GM18873 (cell line): ENCODE results near the gene RAP1GAP2.

Source experiments
- ATAC-seq: cut with Tn5 transposase; IDR thresholded peaks from one replicate; pipeline ENCODE4 v1.9.1; 2021; ENCODE audit warnings: mild to moderate bottlenecking, moderate library complexity, moderate number of reproducible peaks; ENCODE audit not compliant: unreplicated experiment, low FRiP score

The RAP1GAP2 gene

GRCh38 chr17:2962236-2962635 is 166.0 kb downstream of the RAP1GAP2 start:
- ATAC-seq: no peak

- ATAC-seq: no peak
These were observed 166.5 kb downstream of the RAP1GAP2 start for GRCh38 chr17:2962729-2963128.

- no peak for ATAC-seq
These were observed 167.2 kb downstream of the RAP1GAP2 start for GRCh38 chr17:2963332-2964027.

GRCh38 chr17:2964028-2964356 is 167.8 kb downstream of the RAP1GAP2 start:
- no peak for ATAC-seq

GRCh38 chr17:2964370-2964769 is 168.1 kb downstream of the RAP1GAP2 start:
- no peak for ATAC-seq

GRCh38 chr17:2964831-2965230 is 168.6 kb downstream of the RAP1GAP2 start:
- ATAC-seq: no peak

- no peak for ATAC-seq
These were observed 169.7 kb downstream of the RAP1GAP2 start for GRCh38 chr17:2965621-2966595.

GRCh38 chr17:2967515-2967914 is 171.3 kb downstream of the RAP1GAP2 start:
- ATAC-seq: no peak

GRCh38 chr17:2971851-2972250 is 175.6 kb downstream of the RAP1GAP2 start:
- no peak for ATAC-seq

- ATAC-seq: no peak
These were observed 176.5 kb downstream of the RAP1GAP2 start for GRCh38 chr17:2972749-2973148.

- ATAC-seq: no peak
These were observed 178.1 kb downstream of the RAP1GAP2 start for GRCh38 chr17:2974347-2974746.

- no peak for ATAC-seq
These were observed 179.3 kb downstream of the RAP1GAP2 start for GRCh38 chr17:2975469-2975958.

- ATAC-seq: no peak
These were observed 180.9 kb downstream of the RAP1GAP2 start for GRCh38 chr17:2977157-2977556.

- ATAC-seq: no peak
These were observed 181.9 kb downstream of the RAP1GAP2 start for GRCh38 chr17:2978116-2978515.

GRCh38 chr17:2978991-2979390 is 182.8 kb downstream of the RAP1GAP2 start:
- no peak for ATAC-seq

- no peak for ATAC-seq
These were observed 184.1 kb downstream of the RAP1GAP2 start for GRCh38 chr17:2980211-2980903.

GRCh38 chr17:2980904-2981246 is 184.6 kb downstream of the RAP1GAP2 start:
- no peak for ATAC-seq

- ATAC-seq: no peak
These were observed 185.1 kb downstream of the RAP1GAP2 start for GRCh38 chr17:2981325-2981724.

GRCh38 chr17:2982854-2983253 is 186.6 kb downstream of the RAP1GAP2 start:
- no peak for ATAC-seq

- ATAC-seq: no peak
These were observed 187.0 kb downstream of the RAP1GAP2 start for GRCh38 chr17:2983255-2983654.

GRCh38 chr17:2985318-2985717 is 189.1 kb downstream of the RAP1GAP2 start:
- ATAC-seq: no peak
